Activated naive CD4-positive, alpha-beta T cell treated with anti-CD3 and anti-CD28 coated beads, Interleukin-2, amount 50 U/mL, for 16 hours (primary cell): Measurements from ENCODE around the gene EFCAB8.
"Not testable (repeated sequence)": the region's sequence is repeated elsewhere in the genome, so short reads cannot be mapped to it uniquely, and the experiment has no call there.

Source experiments
- DNase-seq: peaks from one replicate; pipeline ENCODE4 v3.0.0-alpha.2; 2020

EFCAB8 gene

DNA sequence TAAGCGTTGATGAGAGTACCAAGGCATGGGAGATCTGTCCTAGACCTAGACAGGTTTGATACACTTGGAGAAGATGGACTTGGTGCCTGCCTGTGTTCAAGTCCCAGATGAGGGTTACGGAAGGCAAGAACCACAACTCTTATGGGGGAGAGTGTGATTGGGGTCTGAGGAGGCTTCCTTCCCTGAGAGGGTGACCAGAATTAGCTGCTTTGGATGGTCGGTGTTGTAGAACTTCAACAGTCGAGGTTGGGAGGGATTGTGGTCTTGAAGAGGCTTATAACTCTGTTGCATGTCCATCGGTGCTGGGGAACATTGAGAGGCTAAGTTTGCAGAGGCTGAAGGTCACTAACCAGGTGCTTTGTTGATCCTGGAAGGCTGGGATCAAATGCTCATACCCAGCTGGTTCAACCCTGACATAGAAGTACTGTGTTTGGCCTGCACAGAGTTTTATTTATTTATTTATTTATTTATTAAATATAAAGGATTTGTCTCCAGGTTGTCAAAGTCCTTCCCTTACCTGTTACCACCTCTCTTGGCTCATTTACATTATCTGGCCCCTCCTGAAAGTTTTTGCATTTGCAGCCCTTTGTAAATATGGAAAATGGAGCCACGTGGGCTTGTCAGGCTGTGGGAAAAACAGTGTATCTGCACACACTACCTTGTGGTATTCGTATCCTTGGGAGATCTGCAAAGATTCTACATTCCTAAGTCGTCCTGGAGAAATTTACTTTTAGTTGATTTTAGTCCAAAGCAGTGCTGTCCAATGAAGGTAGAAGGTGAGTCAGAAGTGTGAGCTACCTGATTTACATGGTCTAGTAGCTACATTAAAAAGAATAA, 15.8 kb upstream of the EFCAB8 start:
- DNase-seq: no peak

DNA sequence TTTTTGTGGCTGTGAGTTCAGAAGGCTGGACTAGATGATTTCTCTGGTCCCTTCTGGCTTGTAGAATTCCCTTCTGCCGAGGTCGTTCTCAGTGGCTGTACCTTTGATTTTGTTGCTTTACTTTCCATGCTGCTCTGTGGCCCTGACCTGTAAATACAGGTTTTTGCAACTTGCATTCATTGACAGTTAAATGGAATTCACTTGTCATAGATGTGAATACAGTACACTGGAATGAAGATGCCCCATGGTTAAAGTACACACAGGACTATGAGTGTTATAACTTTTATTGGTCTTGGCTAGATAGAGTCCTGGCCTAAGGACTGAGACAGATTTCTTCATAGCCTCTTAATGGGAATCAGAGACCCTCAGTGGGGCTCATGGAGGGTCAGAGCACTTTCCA, 12.9 kb upstream of the EFCAB8 start:
- no peak for DNase-seq

DNA sequence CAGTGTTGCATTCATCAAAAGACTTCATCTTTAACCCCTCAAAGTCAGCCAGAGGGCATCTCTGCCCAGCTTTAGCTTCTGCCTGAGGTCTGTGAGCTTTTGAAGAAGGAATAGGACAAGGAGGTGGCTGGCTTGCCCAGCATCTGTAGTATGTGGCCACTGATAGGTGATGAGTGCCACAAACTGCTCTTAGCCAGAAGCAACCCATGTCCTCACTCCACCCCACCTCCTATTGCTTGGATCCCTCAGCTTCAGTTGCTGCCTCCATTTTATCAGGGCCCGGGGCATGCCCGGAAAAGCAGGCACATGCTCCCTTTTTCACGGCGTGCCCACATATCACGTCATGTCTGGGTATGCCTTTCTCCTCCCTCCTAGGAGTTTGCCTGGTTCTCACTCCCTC, 11.9 kb upstream of the EFCAB8 start:
- no peak for DNase-seq

DNA sequence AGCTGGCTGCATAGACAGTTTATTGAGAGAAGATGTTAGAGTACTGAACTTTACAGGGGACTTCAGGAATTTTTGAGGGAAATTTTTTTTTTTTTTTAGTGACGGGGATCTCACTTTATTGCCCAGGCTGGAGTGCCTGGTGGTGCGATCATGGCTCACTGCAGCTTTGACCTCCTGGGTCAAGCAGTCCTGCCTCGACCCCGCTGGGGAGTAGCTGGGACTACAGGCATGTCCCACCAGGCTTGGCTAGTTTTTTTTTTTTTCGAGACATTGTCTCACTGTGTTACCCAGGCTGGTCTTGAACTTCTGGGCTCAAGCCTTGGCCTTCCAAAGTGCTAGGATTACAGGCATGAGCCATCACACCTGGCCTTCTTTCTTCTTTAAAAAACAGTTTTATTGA, 10.8 kb upstream of the EFCAB8 start:
- DNase-seq: no peak

DNA sequence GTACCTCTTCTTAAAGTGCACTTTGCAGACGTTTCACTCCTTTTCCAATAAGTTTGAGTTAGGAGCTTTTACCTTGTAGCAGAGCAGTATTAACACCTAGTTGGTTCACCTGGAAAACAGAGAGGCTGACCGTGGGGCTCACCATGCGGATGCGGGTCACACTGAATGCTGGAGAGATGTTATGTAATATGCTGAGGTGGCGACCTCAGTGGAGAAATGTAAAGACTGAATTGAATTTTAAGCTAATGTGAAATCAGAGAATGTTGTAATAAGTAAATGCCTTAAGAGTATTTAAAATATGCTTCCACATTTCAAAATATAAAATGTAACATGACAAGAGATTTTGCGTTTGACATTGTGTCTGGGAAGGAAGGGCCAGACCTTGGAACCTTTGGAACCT, 9.9 kb upstream of the EFCAB8 start:
- DNase-seq: no peak

DNA sequence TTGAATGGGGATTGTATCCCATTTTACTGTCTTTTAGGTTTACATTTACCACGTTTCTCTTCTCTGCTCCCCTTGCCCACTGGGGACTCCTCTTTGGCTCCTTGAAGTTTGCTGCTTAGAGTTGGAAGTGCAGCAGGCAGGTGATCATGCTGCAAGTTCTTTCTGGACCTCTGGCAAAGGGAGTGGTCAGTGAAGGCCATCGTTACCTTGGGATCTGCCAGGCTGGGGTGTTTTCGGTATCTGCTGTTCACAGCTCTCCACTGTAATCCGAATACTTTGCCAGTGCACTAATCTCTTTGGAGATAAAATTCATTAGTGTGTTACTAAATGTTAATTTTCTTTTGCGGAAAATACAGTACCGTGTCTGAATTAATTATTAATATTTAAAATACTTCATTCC, 9.1 kb upstream of the EFCAB8 start:
- no peak for DNase-seq

DNA sequence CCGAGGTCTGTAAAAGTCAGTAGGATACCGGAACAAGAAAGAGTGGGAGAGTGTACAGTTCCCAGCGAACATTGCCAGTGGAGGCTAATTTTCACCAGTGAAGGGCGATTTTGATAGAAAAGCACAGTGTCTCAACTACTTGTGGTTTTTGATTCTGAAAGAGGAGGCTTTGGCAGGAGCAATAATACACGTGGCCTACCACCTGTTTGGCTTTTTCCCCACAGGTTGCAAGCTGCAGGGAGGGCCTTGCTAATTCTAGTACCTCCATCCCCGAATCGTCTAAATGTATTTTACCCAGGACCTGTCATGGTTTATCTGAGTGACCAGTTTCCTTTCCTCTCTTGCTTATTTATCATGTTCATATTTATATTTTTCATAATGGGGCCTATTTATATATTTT, 3.3 kb upstream of the EFCAB8 start:
- DNase-seq: no peak

DNA sequence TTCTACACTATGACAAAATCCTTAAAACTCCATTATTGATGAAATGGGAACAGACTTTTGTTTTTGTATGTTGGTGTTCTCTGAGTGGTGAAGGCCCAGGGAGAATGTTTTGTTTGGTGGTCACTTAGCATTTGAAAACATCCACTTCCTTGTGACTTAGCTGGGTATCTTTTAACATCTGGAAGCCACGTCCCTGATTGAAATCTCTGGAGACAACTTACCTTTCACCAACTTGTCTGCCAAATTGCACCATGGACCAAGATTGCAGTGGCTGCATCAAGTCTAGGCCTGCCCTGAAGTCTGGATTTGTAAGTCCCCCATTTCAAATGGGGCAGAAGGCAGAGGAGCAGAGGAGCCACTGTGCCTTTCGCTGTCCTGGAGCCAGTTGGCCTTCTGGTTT, 534 bp upstream of the EFCAB8 start:
- no peak for DNase-seq

DNA sequence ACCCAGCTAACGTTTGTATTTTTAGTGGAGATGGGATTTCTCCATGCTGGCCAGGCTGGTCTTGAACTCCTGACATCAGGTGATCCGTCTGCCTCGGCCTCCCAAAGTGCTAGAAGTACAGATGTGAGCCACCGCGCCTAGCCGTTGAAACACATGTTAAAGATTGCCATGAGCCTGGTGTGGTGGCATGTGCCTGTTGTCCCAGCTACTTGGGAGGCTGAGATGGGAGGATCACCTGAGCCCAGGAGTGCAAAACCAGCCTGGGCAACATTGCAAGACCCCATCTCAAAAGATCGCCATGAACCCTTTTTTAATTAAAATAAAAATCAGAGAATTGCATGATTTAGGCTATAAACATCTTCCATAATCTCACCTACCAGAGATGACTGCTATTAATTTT, 2.7 kb downstream of the EFCAB8 start:
- no peak for DNase-seq

DNA sequence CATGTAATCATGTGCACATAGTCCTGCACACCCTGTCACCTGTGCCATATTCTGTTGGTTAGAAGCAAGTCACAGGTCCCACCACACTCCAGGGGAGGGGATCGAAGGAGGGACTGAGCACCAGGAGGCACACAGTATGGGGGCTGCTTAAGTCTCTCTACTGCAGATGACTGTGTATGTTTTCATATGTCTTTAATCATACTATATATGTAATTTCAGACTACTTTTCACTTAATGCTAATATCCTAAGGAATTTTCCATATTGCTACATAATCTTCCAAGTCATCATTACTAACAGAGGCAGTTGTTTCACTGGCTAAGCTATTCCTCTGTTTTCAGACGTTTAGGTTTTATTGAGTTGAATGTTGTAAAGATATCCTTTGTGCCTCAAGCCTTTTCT, 10.8 kb downstream of the EFCAB8 start:
- DNase-seq: no peak

DNA sequence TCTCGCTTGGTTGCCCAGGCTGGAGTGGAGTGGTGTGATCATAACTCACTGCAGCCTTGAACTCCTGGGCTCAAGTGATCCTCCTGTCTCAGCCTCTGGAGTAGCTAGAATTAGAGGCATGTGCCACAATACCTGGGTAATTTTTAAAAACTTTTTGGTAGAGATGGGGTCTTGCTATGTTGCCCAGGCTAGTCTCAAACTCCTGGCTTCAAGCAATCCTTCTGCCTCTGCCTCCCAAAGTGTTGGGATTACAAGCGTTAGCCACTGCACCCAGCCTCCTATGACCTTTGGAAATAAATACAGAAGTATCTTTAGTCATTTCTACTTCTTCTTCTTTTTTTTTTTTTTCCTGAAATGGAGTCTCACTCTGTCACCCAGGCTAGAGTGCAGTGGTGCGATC, 11.8 kb downstream of the EFCAB8 start:
- DNase-seq: not testable (repeated sequence)

DNA sequence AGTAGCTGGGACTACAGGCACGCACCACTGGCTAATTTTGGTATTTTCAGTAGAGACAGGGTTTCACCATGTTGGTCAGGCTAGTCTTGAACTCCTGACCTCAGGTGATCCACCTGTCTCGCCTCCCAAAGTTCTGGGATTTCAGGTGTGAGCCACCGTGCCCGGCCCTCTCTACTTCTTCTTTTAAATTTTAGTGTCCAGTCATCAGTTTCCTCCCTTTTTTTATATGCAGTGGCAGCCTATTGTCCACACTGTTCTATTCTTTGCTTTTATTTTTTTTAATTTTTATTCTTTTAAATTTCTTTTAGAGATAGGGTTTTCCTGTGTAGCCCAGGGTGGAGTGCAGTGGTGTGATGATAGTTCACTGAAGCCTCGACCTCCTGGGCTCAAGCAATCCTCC, 12.3 kb downstream of the EFCAB8 start:
- DNase-seq: no peak

DNA sequence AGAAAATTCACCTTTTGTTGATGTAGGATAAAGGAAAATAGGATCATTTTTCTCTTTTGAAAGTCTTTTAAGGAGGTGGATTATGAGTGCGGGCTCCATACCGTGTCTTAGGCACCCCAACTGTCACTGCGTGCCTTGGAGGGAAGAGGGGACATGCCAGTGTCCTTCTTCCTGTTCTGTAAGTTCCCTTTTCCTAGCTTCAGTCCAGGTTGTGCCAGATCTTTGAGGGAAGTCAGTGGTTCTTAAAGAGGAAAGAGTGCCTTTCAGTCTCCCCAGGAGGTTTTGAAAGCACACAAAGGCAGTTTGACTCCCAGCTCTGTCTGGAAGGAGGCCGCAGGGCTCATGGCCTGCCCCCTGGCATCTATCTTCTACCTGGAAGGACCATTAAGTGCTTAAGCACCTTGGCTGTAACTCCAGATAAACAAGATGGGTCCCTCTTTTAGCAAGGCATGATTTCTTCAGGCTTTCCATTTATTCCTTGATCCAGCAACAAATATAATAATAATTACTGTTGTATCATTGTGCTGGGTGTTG, 13.0 kb downstream of the EFCAB8 start:
- DNase-seq: no peak

DNA sequence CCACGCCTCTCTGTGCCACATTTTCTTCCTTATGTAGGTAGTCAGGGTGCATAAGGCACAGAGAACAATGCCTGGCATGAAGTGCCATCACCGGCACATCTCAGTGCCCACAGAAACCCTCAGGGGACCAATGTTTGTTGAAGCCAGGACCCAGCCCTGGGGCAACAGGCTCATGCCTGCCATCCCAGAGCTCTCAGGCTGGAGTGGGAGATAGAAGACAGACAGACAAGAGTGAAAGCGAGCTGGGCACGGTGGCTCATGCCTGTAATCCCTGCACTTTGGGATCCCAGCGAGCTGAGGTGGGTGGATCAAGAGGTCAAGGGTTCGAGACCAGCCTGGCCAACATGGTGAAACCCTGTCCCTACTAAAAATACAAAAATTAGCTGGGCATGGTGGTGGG, 13.5 kb downstream of the EFCAB8 start:
- DNase-seq: no peak

DNA sequence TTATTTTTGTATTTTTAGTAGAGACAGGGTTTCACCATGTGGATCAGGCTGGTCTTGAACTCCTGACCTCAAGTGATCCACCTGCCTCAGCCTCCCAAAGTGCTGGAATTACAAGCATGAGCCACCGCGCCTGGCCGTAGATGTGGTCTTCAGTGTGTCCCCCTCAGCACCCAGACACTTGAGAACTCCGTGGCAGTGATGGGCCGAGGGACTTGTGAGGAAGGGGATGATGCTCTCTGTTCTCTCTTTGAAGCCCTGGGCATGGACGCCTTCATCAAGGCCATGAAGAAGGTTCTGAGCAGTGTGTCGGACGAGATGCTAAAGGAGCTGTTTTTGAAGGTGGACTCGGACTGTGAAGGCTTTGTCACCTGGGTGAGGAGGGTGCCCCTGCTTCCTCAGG, 16.9 kb downstream of the EFCAB8 start:
- no peak for DNase-seq

DNA sequence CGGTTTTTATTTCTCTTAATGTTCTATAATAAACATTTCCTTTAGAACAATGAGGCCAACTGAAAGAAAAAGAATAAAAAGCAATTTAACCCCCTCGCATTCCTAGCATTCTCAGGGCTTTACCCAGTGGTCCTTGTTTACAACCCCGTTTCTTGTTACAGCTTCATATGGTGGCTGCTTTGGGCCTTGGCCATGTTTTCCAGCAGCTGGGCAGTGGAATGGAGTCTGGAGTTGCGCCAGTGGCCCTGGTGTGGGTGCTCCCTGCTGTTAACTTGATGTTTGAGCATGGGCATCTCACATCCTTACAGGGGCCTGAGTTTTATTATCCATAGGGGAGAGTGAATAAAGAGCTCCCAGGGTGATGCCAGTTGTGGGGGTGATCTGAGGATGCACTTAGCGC, 18.8 kb downstream of the EFCAB8 start:
- DNase-seq: no peak

DNA sequence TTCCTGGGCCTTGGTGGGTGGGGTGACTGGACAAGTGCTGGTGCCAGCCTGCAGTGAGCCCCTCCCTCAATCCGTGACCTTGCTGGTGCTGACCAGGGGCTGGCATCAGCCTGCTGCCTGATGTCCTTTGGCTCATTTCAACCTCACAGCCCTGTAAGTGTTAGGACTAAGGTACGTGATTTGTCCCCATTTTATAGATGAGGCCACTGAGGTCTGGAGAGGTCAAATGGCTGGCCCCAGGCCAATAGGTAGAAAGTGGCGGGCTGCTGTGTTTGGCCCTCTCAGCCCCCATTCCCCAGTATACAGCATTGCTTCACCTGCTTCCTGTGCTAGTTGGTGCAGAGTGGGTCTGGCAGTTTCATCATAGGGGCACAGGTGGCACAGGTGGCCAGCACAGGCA, 20.1 kb downstream of the EFCAB8 start:
- DNase-seq: no peak

DNA sequence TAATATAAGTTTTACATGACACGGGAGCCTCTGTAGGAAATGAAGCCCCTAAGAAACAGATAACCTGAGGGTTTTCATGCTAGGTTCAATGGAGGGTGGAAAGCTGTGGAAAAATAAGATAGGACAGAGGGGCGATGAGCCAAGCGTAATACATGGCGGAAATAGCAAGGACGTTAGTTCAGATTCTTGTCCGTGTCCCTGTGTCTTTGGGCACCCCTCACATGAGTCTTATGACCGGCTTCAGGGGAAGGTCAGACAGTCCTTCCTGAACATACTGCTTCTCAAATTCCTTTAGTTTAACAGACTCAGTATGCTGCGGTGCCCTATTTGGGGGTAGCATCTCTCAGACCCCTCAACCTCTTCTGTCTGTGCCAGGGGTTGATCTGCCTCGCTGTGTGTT, 20.8 kb downstream of the EFCAB8 start:
- DNase-seq: no peak

DNA sequence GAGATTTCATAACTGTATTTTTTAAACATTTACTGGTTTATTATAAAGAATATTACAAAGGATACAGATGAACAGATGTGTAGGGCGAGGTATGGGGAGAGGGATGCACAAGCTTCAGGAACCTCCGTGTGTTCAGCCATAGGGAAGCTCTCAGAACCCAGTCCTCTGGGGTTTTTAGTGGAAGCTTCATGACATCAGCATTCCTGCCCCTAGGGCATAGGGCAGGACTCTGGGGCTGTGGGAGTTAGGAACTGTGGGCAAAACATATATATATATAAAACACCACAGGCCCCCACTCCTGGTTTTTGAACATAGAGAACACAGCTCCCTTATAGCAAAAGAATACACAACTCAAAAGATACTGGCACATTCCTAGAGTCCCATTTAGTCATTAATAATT, 21.9 kb downstream of the EFCAB8 start:
- DNase-seq: no peak

DNA sequence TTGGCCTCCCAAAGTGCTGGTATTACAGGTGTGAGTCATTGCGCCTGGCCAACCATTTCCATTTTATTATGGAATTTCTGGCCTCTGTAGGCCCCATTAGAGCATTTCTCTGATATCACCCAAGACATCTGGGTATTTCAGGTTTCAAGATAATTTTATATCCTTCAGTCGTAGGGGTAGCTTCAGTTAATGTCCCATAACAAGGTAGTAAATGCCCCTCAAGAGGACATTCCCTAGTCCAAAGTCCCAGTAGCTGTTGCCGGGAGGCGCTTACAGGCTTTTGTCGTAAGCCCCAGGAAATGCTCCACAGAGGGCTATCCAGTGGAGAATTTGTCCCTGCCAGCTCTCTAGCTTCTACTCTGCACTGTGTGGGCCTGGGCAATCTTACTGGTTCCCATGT, 24.4 kb downstream of the EFCAB8 start:
- no peak for DNase-seq

DNA sequence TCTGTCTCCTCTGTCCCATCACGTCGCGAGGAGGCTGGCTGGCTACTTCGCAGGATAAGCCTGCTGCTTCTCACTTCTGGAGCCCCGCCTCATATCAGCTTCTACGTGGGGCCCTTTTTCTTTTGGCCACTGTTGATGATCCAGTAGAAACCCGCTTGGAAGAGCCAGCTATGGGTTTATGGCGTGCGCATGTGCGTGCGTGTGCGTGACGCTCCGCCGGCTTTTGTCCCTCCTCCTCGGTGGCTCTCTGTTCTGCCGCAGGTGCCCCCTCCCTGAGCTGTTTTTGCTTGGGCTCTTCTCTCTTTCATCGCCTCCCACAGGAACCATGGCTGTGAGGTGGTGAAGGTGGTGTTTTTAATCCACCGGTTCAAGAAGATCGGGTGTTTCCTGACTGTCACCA, 26.5 kb downstream of the EFCAB8 start:
- no peak for DNase-seq

DNA sequence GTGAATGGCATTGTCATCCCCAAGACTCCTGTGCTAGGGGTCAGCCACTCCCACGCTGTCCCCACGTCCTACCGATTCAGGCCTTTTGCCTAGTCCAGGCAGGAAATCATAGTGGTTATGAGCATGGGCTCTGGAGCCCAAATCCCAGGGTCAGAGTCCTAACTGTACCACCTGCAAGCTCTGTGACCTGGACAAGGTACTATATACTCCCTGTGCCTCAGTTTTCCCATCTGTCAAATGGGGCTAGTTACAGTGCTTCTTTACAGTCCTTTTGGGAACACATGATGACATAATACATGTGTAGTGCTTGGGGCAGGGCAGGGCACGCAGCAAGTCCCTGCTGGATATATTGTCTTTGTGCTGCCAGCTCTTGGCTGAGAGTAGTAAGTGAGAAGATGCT, 27.2 kb downstream of the EFCAB8 start:
- no peak for DNase-seq

DNA sequence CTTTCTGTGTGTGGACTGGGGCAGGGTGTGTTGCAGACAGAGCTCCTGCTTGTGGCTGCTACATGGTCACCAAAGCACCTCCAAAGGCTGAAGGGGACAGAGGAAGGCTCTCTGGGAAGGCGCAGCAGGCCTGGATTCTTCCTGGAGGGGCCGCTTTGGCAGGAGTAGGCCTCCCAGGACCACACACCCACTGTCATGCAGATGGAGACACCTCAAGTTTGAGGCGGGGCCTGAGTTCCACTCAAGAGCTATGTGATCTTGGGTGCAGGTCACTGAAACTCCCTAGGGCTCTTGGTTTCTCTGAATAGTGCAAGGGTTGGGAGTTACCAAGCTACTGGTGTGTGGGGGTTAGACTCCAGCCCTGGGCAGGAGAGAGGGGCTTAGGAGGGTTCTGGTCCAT, 27.9 kb downstream of the EFCAB8 start:
- DNase-seq: no peak

DNA sequence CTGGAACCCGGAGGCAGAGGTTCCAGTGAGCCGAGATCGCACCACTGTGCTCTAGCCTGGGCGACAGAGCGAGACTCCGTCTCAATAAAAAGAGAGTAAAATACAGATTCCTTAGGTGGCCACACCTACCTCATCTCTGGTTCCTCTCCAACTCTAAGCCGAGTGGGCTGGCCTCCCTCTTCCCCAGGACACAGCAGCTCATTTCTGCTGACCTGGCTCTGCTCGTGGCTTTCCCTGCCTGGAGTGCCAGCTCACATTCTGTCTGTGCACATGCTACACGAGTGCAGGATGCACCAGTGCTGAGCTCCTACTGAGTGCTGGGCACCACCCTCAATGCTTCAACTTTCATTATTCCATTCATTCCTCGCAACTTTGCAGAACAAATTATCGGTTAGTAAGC, 28.8 kb downstream of the EFCAB8 start:
- DNase-seq: no peak

DNA sequence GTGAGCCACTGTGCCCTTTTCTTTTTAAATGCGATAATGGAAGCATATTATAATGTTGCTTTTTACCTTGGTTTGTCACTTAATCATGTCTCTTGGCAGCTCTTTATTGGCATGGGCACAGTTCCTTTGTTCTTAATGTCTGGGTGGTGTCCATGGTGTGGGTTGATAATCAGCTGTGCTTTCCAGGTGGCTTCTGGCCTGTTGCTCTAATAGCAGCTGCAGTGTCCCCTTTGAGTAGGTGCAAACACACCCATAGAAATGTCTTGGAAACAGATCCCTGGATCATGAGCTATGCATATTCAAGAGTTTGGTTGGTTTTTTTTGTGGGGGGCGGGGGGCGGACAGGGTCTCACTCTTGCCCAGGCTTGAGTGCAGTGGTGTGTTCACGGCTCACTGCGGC, 29.9 kb downstream of the EFCAB8 start:
- no peak for DNase-seq
